ENCODE measurements around the gene LSM3. TPM values are rescaled to one million over a fixed set of nuclear protein-coding genes. Genes with fewer than 3 reads are reported as not detected.

The LSM3 gene
- total RNA-seq, 4 donors from 2014 or later: 10.0 to 14.1 (median 11.9) TPM

DNA sequence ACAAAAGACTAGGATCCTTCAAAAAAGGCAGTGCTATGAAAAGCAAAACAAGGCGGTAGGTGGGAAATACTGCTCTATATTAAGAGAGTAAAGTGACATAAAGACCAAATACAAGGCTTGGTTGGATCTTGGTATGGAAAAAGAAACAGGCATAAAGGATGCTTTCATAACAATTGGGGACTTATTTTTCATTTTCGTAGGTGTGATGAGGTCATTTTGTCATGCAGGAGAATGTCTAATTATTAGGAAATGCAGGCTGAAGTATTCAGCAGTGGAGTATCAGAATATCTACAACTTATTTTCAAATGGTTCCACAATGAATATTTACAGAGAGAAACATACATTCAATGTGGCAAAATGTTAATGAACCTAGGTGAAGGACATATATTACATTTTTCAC lies 9.2 kb upstream of the LSM3 start:
- no peak for DNase-seq
- TF ChIP-seq POLR2A (IDR thresholded peaks at IDR 0.05): no peak
- TF ChIP-seq, protein P1, sequence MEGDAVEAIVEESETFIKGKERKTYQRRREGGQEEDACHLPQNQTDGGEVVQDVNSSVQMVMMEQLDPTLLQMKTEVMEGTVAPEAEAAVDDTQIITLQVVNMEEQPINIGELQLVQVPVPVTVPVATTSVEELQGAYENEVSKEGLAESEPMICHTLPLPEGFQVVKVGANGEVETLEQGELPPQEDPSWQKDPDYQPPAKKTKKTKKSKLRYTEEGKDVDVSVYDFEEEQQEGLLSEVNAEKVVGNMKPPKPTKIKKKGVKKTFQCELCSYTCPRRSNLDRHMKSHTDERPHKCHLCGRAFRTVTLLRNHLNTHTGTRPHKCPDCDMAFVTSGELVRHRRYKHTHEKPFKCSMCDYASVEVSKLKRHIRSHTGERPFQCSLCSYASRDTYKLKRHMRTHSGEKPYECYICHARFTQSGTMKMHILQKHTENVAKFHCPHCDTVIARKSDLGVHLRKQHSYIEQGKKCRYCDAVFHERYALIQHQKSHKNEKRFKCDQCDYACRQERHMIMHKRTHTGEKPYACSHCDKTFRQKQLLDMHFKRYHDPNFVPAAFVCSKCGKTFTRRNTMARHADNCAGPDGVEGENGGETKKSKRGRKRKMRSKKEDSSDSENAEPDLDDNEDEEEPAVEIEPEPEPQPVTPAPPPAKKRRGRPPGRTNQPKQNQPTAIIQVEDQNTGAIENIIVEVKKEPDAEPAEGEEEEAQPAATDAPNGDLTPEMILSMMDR (IDR thresholded peaks at IDR 0.05): no peak
- no peaks in the 10 kb centered on the region for H3K4me1 ChIP-seq
- no peaks in the 10 kb centered on the region for H3K27me3 ChIP-seq
- H3K27ac ChIP-seq: no peak overlapping the region
- H3K4me3 ChIP-seq: no peak overlapping the region
- no peaks in the 10 kb centered on the region for H3K36me3 ChIP-seq
- H3K9me3 ChIP-seq: no peaks in the 10 kb centered on the region
- intact Hi-C loops (cut with DNase I; ENCODE audit: low total_unique reads): no loop called here

DNA sequence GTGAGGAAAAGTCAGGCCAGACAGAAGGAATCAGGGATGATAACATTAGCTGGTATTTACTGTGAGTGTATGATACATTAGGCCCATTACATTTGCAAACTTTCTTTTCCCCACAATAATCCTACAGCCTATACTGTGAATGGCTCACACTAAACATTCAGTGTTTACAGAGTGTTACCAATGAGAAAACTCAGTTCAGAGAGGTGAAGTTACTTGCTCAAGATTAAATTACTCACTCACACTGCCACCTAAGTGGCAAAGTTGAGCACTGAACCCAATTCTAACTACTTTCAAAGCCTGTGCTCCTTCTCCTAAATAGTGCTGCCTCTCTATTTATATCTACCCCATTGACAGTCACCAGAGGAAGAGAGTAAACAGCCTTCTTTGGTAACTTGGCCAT lies 8.7 kb upstream of the LSM3 start:
- no peaks in the 10 kb centered on the region for H3K9me3 ChIP-seq
- H3K4me3 ChIP-seq: no peak overlapping the region
- no peaks in the 10 kb centered on the region for H3K36me3 ChIP-seq
- no peaks in the 10 kb centered on the region for H3K4me1 ChIP-seq
- TF ChIP-seq POLR2A (IDR thresholded peaks at IDR 0.05): no peak
- TF ChIP-seq, protein P1 (IDR thresholded peaks at IDR 0.05): no peak
- H3K27ac ChIP-seq: no peak overlapping the region
- no peaks in the 10 kb centered on the region for H3K27me3 ChIP-seq
- DNase-seq: no peak
- intact Hi-C loops (cut with DNase I; ENCODE audit: low total_unique reads): loop anchor here (10.0 kb wide), 1 partner anchor 45 kb away; the partner anchor contains the start of genes CHCHD4 and TMEM43

DNA sequence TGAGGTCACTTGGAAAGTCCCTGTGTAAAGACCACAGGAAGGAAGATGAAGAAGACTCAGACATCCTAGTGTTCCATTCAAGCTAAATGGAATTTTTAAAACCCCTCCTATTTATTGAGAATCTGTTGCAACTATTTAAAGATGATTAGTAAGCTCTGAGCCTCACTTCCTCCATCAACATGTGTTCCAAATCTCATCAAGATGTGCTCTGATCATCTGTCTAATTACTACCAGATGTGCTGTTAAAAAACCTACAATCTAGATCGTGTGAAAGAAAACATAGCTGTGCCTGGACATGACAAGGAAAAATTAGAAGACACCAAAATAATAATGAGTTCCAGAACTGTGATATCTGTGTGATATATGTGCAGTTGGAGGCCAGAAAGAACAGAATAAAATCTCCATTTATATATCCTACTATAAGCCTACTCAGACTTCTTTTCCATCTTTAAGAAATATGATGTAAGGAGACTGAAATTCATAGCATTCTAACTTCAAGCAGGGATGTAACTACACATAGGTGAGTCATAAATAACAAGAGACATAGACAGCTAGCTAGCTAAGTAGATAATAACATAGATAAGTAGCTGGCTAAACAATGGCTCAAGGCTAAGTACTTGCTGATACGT lies 8.0 kb upstream of the LSM3 start:
- no peak for DNase-seq
- Histone ChIP-seq H3K27ac (no peak overlapping the region), H3K9me3 (no peaks in the 10 kb centered on the region), H3K4me3 (no peak overlapping the region), H3K27me3 (no peaks in the 10 kb centered on the region), H3K4me1 (no peaks in the 10 kb centered on the region), H3K36me3 (no peaks in the 10 kb centered on the region)
- TF ChIP-seq, protein P1 (IDR thresholded peaks at IDR 0.05): no peak
- no peak for TF ChIP-seq POLR2A (IDR thresholded peaks at IDR 0.05)
- intact Hi-C loops (cut with DNase I; ENCODE audit: low total_unique reads): loop anchor here (10.0 kb wide), 1 partner anchor 46 kb away; the partner anchor contains the start of genes CHCHD4 and TMEM43

DNA sequence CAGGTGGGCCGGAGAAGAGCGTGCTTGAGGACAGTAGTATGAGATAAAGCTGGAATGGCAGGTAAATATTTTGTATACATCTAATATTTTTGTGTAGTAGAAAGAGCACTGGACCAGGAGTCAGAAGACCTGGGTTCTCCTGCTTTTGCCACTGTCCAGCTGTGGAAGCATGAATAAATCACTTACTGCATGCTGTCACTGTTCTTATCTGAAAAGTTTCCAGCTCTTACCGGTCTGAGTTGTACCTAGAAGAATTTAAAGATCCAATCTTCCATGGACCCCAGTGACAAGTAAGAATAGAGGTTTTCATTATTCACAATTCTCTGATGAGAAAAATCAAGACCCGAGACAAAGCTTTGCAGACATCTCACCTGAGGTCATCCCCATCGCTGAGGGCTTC lies 6.1 kb upstream of the LSM3 start:
- intact Hi-C loops (cut with DNase I; ENCODE audit: low total_unique reads): loop anchor here (10.0 kb wide), 1 partner anchor 48 kb away; the partner anchor contains the start of genes CHCHD4 and TMEM43
- Histone ChIP-seq H3K4me3 (no peak overlapping the region), H3K27me3 (no peaks in the 10 kb centered on the region), H3K9me3 (no peaks in the 10 kb centered on the region), H3K36me3 (no peaks in the 10 kb centered on the region), H3K27ac (no peak overlapping the region), H3K4me1 (peaks cover 2 to 3% of the 10 kb centered on the region in 2 donors)
- TF ChIP-seq, protein P1 (IDR thresholded peaks at IDR 0.05): no peak
- no peak for TF ChIP-seq POLR2A (IDR thresholded peaks at IDR 0.05)
- DNase-seq: no peak

DNA sequence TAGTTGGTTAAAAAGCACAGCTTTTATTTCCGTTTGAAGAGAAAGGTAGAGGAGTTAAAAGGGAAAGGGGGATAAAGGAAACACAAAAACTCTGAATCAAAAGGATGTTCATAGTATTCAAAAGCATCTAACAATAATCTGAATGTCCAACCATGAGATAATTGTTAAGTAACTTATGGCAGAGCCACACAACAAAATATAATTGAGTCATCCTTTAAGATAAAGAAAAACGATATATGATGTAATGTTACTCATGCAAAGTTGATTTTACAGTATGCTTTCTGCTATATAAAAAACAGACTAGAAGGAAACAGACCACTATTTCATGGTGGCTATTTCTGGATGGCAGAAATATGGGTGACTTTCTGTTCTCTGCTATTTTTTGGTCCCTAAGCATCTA lies 4.1 kb upstream of the LSM3 start:
- Histone ChIP-seq H3K27ac (no peak overlapping the region), H3K36me3 (no peaks in the 10 kb centered on the region), H3K9me3 (no peaks in the 10 kb centered on the region), H3K4me1 (peaks cover 3 to 5% of the 10 kb centered on the region in 2 donors), H3K27me3 (no peaks in the 10 kb centered on the region), H3K4me3 (no peak overlapping the region)
- TF ChIP-seq, protein P1 (IDR thresholded peaks at IDR 0.05): no peak
- no peak for TF ChIP-seq POLR2A (IDR thresholded peaks at IDR 0.05)
- no peak for DNase-seq
- intact Hi-C loops (cut with DNase I; ENCODE audit: low total_unique reads): loop anchor here (10.0 kb wide), 1 partner anchor 50 kb away; the partner anchor contains the start of genes CHCHD4 and TMEM43
